Measurements from ENCODE around the gene PCDHGA6.
"Not testable (repeated sequence)": the region's sequence is repeated elsewhere in the genome, so short reads cannot be mapped to it uniquely, and the experiment has no call there.

PCDHGA6 gene

GRCh38 chr5:141373673-141374317 is at the start of gene PCDHGA6:
TSS of gene PCDHGA6 (plus strand) at chr5:141373891. CDS start at chr5:141374084, 193 bp downstream.
- in situ Hi-C loops (cut with MboI; ENCODE audit: low pct_unique_long_range_greater_than_20kb, low sequenced_read_pairs, unreplicated experiment), result no loop called here
- TF ChIP-seq CTCF (IDR thresholded peaks at IDR 0.05; ENCODE audit: extremely low read depth, insufficient read depth, missing control alignments), result peak; percentile 30
- no peak for DNase-seq (ENCODE audit: low spot score)

GRCh38 chr5:141326088-141326854 is 47.4 kb upstream of the PCDHGA6 start:
- in situ Hi-C loops (cut with MboI; ENCODE audit: low pct_unique_long_range_greater_than_20kb, low sequenced_read_pairs, unreplicated experiment), result no loop called here
- no peak for DNase-seq (ENCODE audit: low spot score)
- peak; percentile 31 for TF ChIP-seq CTCF (IDR thresholded peaks at IDR 0.05; ENCODE audit: extremely low read depth, insufficient read depth, missing control alignments)

GRCh38 chr5:141328231-141328630 is 45.5 kb upstream of the PCDHGA6 start:
- no peak for DNase-seq (ENCODE audit: low spot score)
- in situ Hi-C loops (cut with MboI; ENCODE audit: low pct_unique_long_range_greater_than_20kb, low sequenced_read_pairs, unreplicated experiment), result no loop called here
- no peak for TF ChIP-seq CTCF (IDR thresholded peaks at IDR 0.05; ENCODE audit: extremely low read depth, insufficient read depth, missing control alignments)

GRCh38 chr5:141330299-141331080 is 43.2 kb upstream of the PCDHGA6 start, which contains the start of gene PCDHGA1:
TSS of gene PCDHGA1 (plus strand) at chr5:141330514.
- peak; percentile 68 for TF ChIP-seq CTCF (IDR thresholded peaks at IDR 0.05; ENCODE audit: extremely low read depth, insufficient read depth, missing control alignments)
- DNase-seq (ENCODE audit: low spot score), result no peak
- in situ Hi-C loops (cut with MboI; ENCODE audit: low pct_unique_long_range_greater_than_20kb, low sequenced_read_pairs, unreplicated experiment), result no loop called here

- in situ Hi-C loops (cut with MboI; ENCODE audit: low pct_unique_long_range_greater_than_20kb, low sequenced_read_pairs, unreplicated experiment); DNase-seq (ENCODE audit: low spot score): not testable (repeated sequence)
Observed at GRCh38 chr5:141332571-141332970, 41.1 kb upstream of the PCDHGA6 start.

- in situ Hi-C loops (cut with MboI; ENCODE audit: low pct_unique_long_range_greater_than_20kb, low sequenced_read_pairs, unreplicated experiment), result no loop called here
- TF ChIP-seq CTCF (IDR thresholded peaks at IDR 0.05; ENCODE audit: extremely low read depth, insufficient read depth, missing control alignments), result peak; percentile 51
- DNase-seq (ENCODE audit: low spot score), result no peak
Observed at GRCh38 chr5:141338538-141339306, 35.0 kb upstream of the PCDHGA6 start, which contains the start of gene PCDHGA2. TSS of gene PCDHGA2 (plus strand) at chr5:141338760.

GRCh38 chr5:141340781-141341354 is 32.8 kb upstream of the PCDHGA6 start:
- DNase-seq (ENCODE audit: low spot score); in situ Hi-C loops (cut with MboI; ENCODE audit: low pct_unique_long_range_greater_than_20kb, low sequenced_read_pairs, unreplicated experiment): not testable (repeated sequence)

Measured in GM13977 (cell line).